ENCODE measurements around the gene VPS39. TPM values are rescaled to one million over a fixed set of nuclear protein-coding genes. Genes with fewer than 3 reads are reported as not detected.

The VPS39 gene
- total and polyA plus RNA-seq, 2 of the 8 experiments (the other 6 are each of a cell fraction or from before 2014, with no cell fraction given) = 34.4 to 36.6 TPM

GRCh38 chr15:42154956-42155355 lies 53.1 kb downstream of the VPS39 start (continued):
- no peak for TF ChIP-seq POLR2A (IDR thresholded peaks at IDR 0.05; ENCODE audit: control extremely low read depth in 1 of 2, low read depth in 2 of 2, low read length in 2 of 2)
- TF ChIP-seq POLR2AphosphoS5 (IDR thresholded peaks at IDR 0.05; ENCODE audit: low read depth, low read length) = no peak
- no peak for TF ChIP-seq E2F6 (IDR thresholded peaks at IDR 0.05)
